ENCODE results near the gene RBPJL. TPM values are rescaled to one million over a fixed set of nuclear protein-coding genes. Genes with fewer than 3 reads are reported as not detected.
"Not testable (repeated sequence)": the region's sequence is repeated elsewhere in the genome, so short reads cannot be mapped to it uniquely, and the experiment has no call there.

The RBPJL gene
- total RNA-seq, 1 experiment from 2014 or later = not detected

GRCh38 chr20:45350795-45351194, 44.2 kb downstream of the RBPJL start:
- H3K4me3 ChIP-seq (replicated peaks in 1 of 2; ENCODE audit: low read depth in 1 of 2, low read length in 2 of 2); DNase-seq (ENCODE audit: low read depth, low spot score); H3K9me2 ChIP-seq (ENCODE audit: insufficient read depth); H3K9ac ChIP-seq (ENCODE audit: low read length); H4K20me1 ChIP-seq (ENCODE audit: insufficient read depth); H3K27me3 ChIP-seq (ENCODE audit: insufficient read depth, low read length); BruUV-seq (replicated peaks); H3K9me3 ChIP-seq (ENCODE audit: control insufficient read depth in 1 of 2, insufficient read depth in 1 of 2, low read depth in 1 of 2, low read length in 2 of 2); H3K36me3 ChIP-seq (ENCODE audit: control insufficient read depth in 1 of 2, insufficient read depth in 2 of 2, low read length in 2 of 2); H2AFZ ChIP-seq (ENCODE audit: low read depth, low read length, poor library complexity, severe bottlenecking); H3K27ac ChIP-seq (ENCODE audit: low read depth, low read length); H3K4me2 ChIP-seq (ENCODE audit: low read length); RAD21 ChIA-PET (ENCODE audit: low non-redundant PET in 1 of 2, low total read pairs in 2 of 2, uncharacterized antibody in 2 of 2, unreplicated experiment in 2 of 2); intact Hi-C loops (cut with micrococcal nuclease); ATAC-seq: not testable (repeated sequence)
- Histone ChIP-seq H3K4me1 (ENCODE audit: control insufficient read depth in 1 of 2, insufficient read depth in 2 of 2, low read length in 2 of 2) (peaks cover 35 to 51% of the 10 kb centered on the region in 2 experiments), H3K79me2 (ENCODE audit: insufficient read depth, low read length) (peaks cover 24% of the 10 kb centered on the region)
- ChIA-PET POLR2A (interaction anchor here (1.3 kb wide), 1 partner anchor 12 kb away, joined by 4 read pairs; the partner anchor contains the start of gene SYS1), CTCF (interaction anchor here (0.7 to 1.5 kb wide), 2 partner anchors 9 to 98 kb away, joined by 3 read pairs; no protein-coding TSS in a partner anchor)

- H3K9me2 ChIP-seq (ENCODE audit: insufficient read depth) = no peaks in the 10 kb centered on the region
- no peaks in the 10 kb centered on the region for H3K36me3 ChIP-seq (ENCODE audit: control insufficient read depth in 1 of 2, insufficient read depth in 2 of 2, low read length in 2 of 2)
- no peak overlapping the region for H2AFZ ChIP-seq (ENCODE audit: low read depth, low read length, poor library complexity, severe bottlenecking)
- no peak overlapping the region for H3K4me2 ChIP-seq (ENCODE audit: low read length)
- intact Hi-C loops (cut with micrococcal nuclease) = no loop called here
- no peaks in the 10 kb centered on the region for H3K27me3 ChIP-seq (ENCODE audit: insufficient read depth, low read length)
- no peaks in the 10 kb centered on the region for H3K9me3 ChIP-seq (ENCODE audit: control insufficient read depth in 1 of 2, insufficient read depth in 1 of 2, low read depth in 1 of 2, low read length in 2 of 2)
- no peak overlapping the region for H3K27ac ChIP-seq (ENCODE audit: low read depth, low read length)
- ATAC-seq (no peak), DNase-seq (ENCODE audit: low read depth, low spot score) (no peak)
- H3K4me1 ChIP-seq (ENCODE audit: control insufficient read depth in 1 of 2, insufficient read depth in 2 of 2, low read length in 2 of 2) = peaks cover 27 to 43% of the 10 kb centered on the region in 2 experiments
- RAD21 ChIA-PET (ENCODE audit: low non-redundant PET in 1 of 2, low total read pairs in 2 of 2, uncharacterized antibody in 2 of 2, unreplicated experiment in 2 of 2) = no interaction called here
- H3K9ac ChIP-seq (ENCODE audit: low read length) = no peak overlapping the region
- no peaks in the 10 kb centered on the region for H4K20me1 ChIP-seq (ENCODE audit: insufficient read depth)
- BruUV-seq (replicated peaks) = no TSS peak
- H3K4me3 ChIP-seq (replicated peaks in 1 of 2; ENCODE audit: low read depth in 1 of 2, low read length in 2 of 2) = no peak overlapping the region
- peaks cover 4% of the 10 kb centered on the region for H3K79me2 ChIP-seq (ENCODE audit: insufficient read depth, low read length)
- CTCF ChIA-PET = interaction anchor here (0.9 to 2.5 kb wide), 2 partner anchors 10 to 84 kb away, joined by 4 to 11 read pairs; partner anchors contain the start of gene SYS1
- POLR2A ChIA-PET = interaction anchor here (1.2 to 1.4 kb wide), 2 partner anchors 9 to 10 kb away, joined by 5 to 6 read pairs; partner anchors contain the start of gene SYS1
- TF ChIP-seq MAX (IDR thresholded peaks at IDR 0.05) (no peak), ZBTB33 (IDR thresholded peaks at IDR 0.05; ENCODE audit: extremely low read depth, insufficient replicate concordance, low read length) (no peak), ZFX (IDR thresholded peaks at IDR 0.05) (no peak), POLR2A (IDR thresholded peaks at IDR 0.05; ENCODE audit: borderline replicate concordance, extremely low read depth, insufficient read depth, insufficient read length) (no peak), SP1 (IDR thresholded peaks at IDR 0.05; ENCODE audit: low read depth) (no peak), ATF3 (IDR thresholded peaks at IDR 0.05) (no peak), EZH2 (IDR thresholded peaks at IDR 0.05) (no peak), CEBPB (IDR thresholded peaks at IDR 0.05; ENCODE audit: low read depth) (no peak), CTCF (IDR thresholded peaks at IDR 0.05 in 2 of 3, conservative IDR thresholded peaks at IDR 0.05 in 1 of 3; ENCODE audit: borderline replicate concordance in 1 of 3, insufficient read depth in 1 of 3, low read depth in 2 of 3, low read length in 2 of 3) (no peak), SIN3A (IDR thresholded peaks at IDR 0.05; ENCODE audit: low read depth) (no peak), ZNF274 (IDR thresholded peaks at IDR 0.05; ENCODE audit: low read depth, low read length) (no peak), EZH2phosphoT487 (IDR thresholded peaks at IDR 0.05; ENCODE audit: borderline replicate concordance) (no peak)
Measured at GRCh38 chr20:45352729-45353128, 46.1 kb downstream of the RBPJL start.
